HG03060 (cell line): Measurements from ENCODE around the gene STK33.
"Not testable (repeated sequence)": the region's sequence is repeated elsewhere in the genome, so short reads cannot be mapped to it uniquely, and the experiment has no call there.

Experiments
- ATAC-seq: cut with Tn5 transposase; IDR thresholded peaks from one replicate; pipeline ENCODE4 v1.9.1; 2021; ENCODE audit warnings: low read depth, moderate number of reproducible peaks; ENCODE audit not compliant: unreplicated experiment

STK33 gene

DNA sequence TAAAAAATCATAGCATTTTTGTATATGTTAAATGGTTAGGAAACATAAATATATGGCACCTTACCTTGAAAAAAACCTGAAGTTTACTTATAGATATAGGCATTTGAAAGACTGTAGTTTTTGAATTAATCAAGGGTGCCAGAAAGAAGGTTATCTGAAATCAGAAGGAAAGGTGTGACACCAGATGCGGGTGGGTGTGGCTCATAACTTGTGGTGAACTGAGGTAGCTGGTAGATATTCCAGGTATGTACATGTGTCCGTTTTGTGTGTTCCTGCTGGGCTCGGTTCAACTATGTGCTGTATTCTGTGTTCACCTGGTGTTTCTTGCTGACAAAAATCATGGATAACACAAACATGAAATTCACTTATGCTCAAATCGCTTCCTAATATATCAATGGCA, 35.6 kb downstream of the STK33 start:
- ATAC-seq = no peak

- no peak for ATAC-seq
Measured at GRCh38 chr11:8545698-8546366, 48.2 kb downstream of the STK33 start.

DNA sequence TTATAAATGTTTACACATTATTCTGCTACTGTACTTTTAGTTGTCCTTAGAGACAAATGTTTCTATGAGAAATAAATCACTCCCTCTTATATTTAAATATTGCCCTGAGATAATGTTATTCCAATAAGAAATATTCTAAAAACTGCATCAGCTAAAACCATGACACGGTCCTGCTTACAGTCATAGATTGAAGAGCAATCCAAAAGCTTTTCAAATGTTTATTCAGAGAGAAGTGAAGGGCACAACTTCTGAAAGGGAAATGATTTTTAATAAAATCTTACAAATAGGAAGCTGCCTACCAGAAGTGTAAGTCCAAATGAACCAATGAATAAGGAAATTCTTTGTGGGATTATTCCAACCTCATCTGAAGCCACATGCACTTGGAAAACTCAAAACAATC, 49.2 kb downstream of the STK33 start:
- ATAC-seq = no peak

DNA sequence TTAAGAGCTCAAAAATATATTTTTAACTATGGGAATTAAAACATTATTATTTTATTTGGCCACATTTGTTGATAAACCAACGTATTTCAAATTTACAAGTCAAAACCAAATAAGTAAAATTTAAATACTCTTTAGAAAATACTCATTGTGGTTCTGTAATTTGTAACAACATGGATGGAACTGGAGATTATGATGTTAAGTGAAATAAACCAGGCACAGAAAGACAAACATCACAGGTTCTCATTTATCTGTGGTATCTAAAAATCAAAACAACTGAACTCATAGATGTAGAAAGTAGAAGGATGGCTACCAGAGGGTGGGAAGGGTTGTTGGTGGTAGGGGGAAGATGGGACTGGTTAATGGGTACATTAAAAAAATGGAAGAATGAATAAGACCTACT, 50.8 kb downstream of the STK33 start:
- ATAC-seq = no peak

GRCh38 chr11:8541448-8541847, 52.6 kb downstream of the STK33 start:
- no peak for ATAC-seq

- ATAC-seq = peak; percentile 74
Measured at GRCh38 chr11:8533332-8533731, 60.7 kb downstream of the STK33 start.

DNA sequence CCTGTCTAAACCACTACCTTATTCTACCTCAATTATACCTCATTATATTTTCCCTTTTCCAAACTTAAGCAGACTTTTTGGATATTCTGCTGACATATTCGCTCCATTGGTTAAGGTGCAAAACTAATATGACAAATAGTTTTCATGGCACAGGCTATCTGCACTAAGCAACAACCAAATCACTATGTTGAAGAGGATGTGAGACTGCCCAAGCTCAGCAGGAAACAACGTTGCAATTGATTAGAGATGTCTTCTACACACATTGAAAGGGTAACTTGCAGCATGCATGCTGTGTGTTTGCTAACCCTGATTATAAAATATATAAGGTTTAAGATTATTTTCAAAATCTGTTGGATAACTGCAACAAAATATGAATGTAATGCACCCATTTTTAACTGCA, 61.6 kb downstream of the STK33 start:
- peak; percentile 48 for ATAC-seq

DNA sequence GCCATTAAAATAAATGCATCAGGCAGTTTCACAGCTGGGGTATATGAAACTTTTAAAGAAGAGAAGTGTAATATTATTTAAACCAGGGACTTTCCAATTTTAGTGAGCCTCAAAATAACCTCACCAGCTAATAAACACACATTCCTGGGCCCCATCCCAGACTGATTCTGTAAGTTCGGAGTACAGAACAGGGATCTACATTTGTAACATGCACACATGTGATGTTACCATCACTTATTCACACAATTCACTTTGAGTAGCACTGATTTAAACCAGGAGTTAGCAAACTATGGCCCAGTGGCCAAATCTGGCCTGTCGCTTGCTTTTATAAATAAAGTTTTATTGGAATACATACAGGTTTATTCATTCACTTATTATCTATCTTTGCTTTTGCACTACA, 62.0 kb downstream of the STK33 start:
- ATAC-seq = no peak

DNA sequence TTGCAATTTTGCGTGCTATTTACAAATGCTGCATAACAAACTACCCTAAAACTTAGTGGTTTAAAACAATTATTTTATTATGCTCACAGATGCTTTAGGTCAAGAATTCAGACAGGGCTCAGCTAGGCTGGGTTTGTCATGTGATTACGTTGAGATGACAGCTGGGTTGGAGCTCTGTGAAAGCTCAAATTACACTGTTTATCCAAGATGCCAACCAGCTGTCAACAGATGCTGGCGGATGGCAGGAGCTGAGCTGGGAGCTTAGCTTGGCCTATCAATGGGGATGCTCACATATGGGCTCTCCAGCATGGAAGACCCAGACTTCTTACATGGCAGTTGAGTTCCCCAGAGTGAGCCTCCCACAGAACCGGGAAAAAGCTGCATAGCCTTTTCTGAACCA, 62.7 kb downstream of the STK33 start:
- no peak for ATAC-seq

GRCh38 chr11:8527939-8528338, 66.1 kb downstream of the STK33 start:
- ATAC-seq = no peak

GRCh38 chr11:8523396-8523795, 70.6 kb downstream of the STK33 start:
- ATAC-seq = no peak

DNA sequence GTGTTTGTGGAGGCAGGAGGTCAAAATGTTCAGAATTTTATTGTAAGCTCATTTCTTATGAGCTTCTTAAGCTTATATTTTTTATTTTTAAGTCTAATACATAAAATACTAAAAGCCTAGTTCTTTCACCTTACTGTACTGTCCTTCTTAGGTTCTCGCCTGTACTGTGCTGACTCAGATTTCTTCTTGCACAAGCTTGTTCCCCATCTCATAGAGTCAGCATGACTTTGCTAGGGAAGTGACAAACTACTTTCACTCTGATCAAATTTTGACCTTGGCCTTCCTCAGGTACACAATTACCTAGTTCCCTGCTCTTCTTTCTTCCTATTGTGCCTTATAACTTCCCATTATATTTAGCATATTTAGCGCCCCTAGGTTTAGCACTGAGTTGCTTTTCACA, 81.5 kb downstream of the STK33 start:
- no peak for ATAC-seq

- no peak for ATAC-seq
Measured at GRCh38 chr11:8503910-8504364, 90.1 kb downstream of the STK33 start.

GRCh38 chr11:8501836-8502235, 92.2 kb downstream of the STK33 start:
- no peak for ATAC-seq

- ATAC-seq = no peak
Measured at GRCh38 chr11:8488395-8488794, 105.6 kb downstream of the STK33 start.

- no peak for ATAC-seq
Measured at GRCh38 chr11:8487261-8487660, 106.8 kb downstream of the STK33 start.

GRCh38 chr11:8484251-8484650, 109.8 kb downstream of the STK33 start:
- no peak for ATAC-seq

- no peak for ATAC-seq
Measured at GRCh38 chr11:8480858-8481257, 113.2 kb downstream of the STK33 start.

DNA sequence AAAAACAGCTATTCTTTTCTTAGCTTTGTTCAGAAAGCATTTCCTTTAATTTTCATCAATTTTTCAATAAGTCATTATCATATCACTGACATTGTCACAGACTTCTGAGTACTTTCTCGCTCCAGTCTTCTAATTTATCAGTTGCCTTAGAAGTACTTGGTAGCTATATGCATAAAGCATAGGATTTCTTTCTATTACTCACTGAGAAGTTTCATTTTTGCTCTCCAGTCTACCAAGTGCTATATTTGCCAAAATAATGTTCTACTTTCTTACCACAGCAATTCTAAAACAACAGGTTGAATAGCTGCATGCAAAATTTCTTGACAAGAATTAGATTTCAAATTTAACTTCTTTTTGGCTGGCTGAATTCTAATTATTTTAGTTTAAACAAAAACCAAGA, 116.3 kb downstream of the STK33 start:
- peak; percentile 81 for ATAC-seq

DNA sequence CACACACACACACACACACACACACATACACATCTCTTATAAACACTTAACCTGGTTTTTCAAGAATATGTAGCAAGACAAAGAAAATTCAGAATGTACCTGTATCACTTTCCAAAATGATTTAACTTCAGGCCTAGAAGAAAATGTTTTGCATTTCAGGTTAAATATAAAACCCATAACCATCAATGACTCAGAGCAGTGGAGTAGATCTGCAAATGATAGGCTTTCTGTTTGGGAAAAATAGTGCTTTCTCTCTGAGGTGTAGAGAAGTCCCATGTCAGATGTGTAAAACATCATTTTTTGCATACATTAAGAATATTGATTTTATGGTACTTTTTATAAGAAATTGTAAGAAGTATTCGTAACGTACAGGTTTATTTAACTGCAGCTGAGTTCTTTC, 116.9 kb downstream of the STK33 start:
- ATAC-seq = no peak

GRCh38 chr11:8467806-8468205, 126.2 kb downstream of the STK33 start:
- not testable (repeated sequence) for ATAC-seq

- not testable (repeated sequence) for ATAC-seq
Measured at GRCh38 chr11:8467356-8467755, 126.7 kb downstream of the STK33 start.

GRCh38 chr11:8466884-8467283, 127.1 kb downstream of the STK33 start:
- not testable (repeated sequence) for ATAC-seq
